Measurements from ENCODE around the gene PHAX.
"Not testable (repeated sequence)": the region's sequence is repeated elsewhere in the genome, so short reads cannot be mapped to it uniquely, and the experiment has no call there.

Gene PHAX

DNA sequence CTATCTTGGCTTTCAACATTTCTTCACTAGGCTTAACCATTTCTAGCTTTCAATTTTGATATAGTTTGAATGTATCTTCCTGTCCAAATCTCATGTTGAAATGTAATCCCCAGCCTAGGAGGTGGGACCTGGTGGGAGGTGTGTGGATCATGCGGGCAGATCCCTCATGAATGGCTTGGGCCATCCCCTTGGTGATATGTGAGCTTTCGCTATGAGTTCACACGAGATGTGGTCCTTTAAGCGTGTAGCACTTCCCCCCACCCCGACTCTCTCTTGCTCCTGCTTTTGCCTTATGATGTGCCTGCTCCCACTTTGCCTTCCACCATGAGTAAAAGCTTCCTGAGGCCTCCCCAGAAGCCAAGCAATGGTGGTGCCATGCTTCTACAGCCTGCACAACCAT, 40.6 kb downstream of the PHAX start:
- DNase-seq (ENCODE audit: extremely low read depth, insufficient read length) = no peak
- TF ChIP-seq, protein P1, sequence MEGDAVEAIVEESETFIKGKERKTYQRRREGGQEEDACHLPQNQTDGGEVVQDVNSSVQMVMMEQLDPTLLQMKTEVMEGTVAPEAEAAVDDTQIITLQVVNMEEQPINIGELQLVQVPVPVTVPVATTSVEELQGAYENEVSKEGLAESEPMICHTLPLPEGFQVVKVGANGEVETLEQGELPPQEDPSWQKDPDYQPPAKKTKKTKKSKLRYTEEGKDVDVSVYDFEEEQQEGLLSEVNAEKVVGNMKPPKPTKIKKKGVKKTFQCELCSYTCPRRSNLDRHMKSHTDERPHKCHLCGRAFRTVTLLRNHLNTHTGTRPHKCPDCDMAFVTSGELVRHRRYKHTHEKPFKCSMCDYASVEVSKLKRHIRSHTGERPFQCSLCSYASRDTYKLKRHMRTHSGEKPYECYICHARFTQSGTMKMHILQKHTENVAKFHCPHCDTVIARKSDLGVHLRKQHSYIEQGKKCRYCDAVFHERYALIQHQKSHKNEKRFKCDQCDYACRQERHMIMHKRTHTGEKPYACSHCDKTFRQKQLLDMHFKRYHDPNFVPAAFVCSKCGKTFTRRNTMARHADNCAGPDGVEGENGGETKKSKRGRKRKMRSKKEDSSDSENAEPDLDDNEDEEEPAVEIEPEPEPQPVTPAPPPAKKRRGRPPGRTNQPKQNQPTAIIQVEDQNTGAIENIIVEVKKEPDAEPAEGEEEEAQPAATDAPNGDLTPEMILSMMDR (IDR thresholded peaks at IDR 0.05; ENCODE audit: insufficient read depth, low read length, poor library complexity, severe bottlenecking) = no peak
- no peaks in the 10 kb centered on the region for H3K36me3 ChIP-seq (ENCODE audit: control insufficient read depth, insufficient read depth, low read length)
- H3K4me3 ChIP-seq (replicated peaks; ENCODE audit: low read depth, low read length) = no peak overlapping the region
- no peaks in the 10 kb centered on the region for H3K27me3 ChIP-seq (replicated peaks; ENCODE audit: control insufficient read depth, insufficient read depth, low read length)

DNA sequence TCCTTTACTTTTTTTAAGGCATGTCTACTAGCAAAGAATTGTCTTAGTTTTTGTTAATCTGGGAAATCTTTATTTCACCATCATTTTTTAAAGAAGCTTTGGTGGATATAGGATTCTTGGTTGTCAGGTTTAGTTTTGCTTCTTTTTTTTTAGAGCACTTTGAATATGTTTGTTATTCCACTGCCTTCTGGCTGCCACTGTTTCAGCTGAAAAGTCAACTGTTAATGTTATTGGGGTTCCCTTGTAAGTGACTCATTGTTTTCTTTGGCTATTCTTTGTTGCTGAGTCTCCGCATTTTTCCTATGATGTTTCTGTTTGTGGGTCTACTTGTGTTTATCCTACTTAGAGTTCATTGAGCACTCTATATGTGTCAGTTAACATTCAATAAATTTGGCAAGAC, 44.4 kb downstream of the PHAX start:
- Histone ChIP-seq H3K27me3 (replicated peaks; ENCODE audit: control insufficient read depth, insufficient read depth, low read length) (no peaks in the 10 kb centered on the region), H3K36me3 (ENCODE audit: control insufficient read depth, insufficient read depth, low read length) (no peaks in the 10 kb centered on the region), H3K4me3 (replicated peaks; ENCODE audit: low read depth, low read length) (no peak overlapping the region)
- TF ChIP-seq, protein P1 (IDR thresholded peaks at IDR 0.05; ENCODE audit: insufficient read depth, low read length, poor library complexity, severe bottlenecking) = no peak
- no peak for DNase-seq (ENCODE audit: extremely low read depth, insufficient read length)

DNA sequence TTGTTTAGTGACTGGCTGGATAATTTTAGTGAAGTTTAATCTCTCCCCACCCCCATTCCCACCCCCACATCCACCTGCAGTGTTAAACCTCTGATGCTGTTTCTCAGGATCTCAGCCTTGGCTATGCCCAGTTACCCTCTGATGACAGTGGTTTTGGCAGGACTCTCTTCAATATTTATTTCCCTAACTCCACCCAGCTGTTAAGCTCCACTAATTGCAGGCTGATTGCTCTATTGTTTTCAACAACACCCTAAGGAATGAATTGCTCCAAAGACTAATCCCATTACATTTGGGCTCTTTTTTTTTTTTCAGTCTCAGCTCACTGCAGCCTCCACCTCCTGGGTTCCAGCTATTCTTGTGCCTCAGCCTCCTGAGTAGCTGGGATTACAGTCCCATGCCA, 46.3 kb downstream of the PHAX start:
- Histone ChIP-seq H3K27me3 (replicated peaks; ENCODE audit: control insufficient read depth, insufficient read depth, low read length) (no peaks in the 10 kb centered on the region), H3K4me3 (replicated peaks; ENCODE audit: low read depth, low read length) (no peak overlapping the region), H3K36me3 (ENCODE audit: control insufficient read depth, insufficient read depth, low read length) (no peaks in the 10 kb centered on the region)
- TF ChIP-seq, protein P1 (IDR thresholded peaks at IDR 0.05; ENCODE audit: insufficient read depth, low read length, poor library complexity, severe bottlenecking) = no peak
- DNase-seq (ENCODE audit: extremely low read depth, insufficient read length) = no peak

DNA sequence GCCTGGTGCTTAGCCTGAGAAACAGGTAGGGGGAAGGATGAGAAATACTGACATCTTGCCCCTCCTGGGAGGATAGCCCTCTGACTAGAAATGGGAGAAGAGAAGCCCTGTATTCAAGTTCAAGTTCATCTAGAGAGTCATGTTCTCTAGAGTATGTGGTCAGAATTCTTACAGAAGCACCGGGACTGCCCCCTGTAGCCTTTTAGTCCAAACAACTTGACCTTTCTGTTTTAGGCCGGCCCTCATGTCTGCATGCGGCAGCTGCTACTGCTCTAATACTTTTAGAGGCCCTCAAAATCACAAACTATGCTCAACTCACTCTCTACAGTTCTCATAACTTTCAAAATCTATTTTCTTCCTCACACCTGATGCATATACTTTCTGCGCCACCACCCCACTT, 47.7 kb downstream of the PHAX start:
- TF ChIP-seq, protein P1 (IDR thresholded peaks at IDR 0.05; ENCODE audit: insufficient read depth, low read length, poor library complexity, severe bottlenecking) = no peak
- no peaks in the 10 kb centered on the region for H3K27me3 ChIP-seq (replicated peaks; ENCODE audit: control insufficient read depth, insufficient read depth, low read length)
- no peak overlapping the region for H3K4me3 ChIP-seq (replicated peaks; ENCODE audit: low read depth, low read length)
- DNase-seq (ENCODE audit: extremely low read depth, insufficient read length) = no peak
- no peaks in the 10 kb centered on the region for H3K36me3 ChIP-seq (ENCODE audit: control insufficient read depth, insufficient read depth, low read length)

DNA sequence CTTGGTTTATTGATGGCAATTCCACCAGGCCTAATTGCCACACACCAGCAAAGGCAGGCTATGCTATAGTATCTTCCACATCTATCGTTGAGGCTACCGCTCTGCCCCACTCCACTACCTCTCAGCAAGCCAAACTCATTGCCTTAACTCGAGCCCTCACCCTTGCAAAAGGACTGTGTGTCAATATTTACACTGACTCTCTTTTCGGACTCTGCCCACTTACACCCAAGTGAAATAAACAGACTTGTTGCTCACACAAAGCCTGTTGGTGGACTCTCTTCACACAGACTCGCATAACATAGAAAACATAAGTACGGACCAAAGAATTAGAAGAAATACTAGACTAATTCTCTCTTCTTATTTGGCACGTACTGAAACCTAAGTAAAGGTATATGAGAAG, 48.3 kb downstream of the PHAX start:
- not testable (repeated sequence) for H3K36me3 ChIP-seq (ENCODE audit: control insufficient read depth, insufficient read depth, low read length); DNase-seq (ENCODE audit: extremely low read depth, insufficient read length); H3K4me3 ChIP-seq (replicated peaks; ENCODE audit: low read depth, low read length); H3K27me3 ChIP-seq (replicated peaks; ENCODE audit: control insufficient read depth, insufficient read depth, low read length)

DNA sequence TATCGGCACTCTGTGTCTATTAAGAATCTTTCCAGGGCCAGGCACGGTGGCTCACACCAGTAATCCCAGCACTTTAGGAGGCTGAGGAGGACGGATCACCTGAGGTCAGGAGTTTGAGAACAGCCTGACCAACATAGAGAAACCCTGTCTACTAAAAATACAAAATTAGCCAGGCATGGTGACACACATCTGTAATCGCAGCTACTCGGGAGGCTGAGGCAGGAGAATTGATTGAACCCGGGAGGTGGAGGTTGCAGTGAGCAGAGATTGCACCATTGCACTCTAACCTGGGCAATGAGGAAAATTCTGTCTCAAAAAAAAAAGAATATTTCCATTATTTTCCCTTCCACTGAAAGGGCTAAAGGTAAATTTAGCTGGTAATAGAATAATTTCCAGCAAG, 49.0 kb downstream of the PHAX start:
- not testable (repeated sequence) for H3K27me3 ChIP-seq (replicated peaks; ENCODE audit: control insufficient read depth, insufficient read depth, low read length); DNase-seq (ENCODE audit: extremely low read depth, insufficient read length); H3K4me3 ChIP-seq (replicated peaks; ENCODE audit: low read depth, low read length); H3K36me3 ChIP-seq (ENCODE audit: control insufficient read depth, insufficient read depth, low read length)

DNA sequence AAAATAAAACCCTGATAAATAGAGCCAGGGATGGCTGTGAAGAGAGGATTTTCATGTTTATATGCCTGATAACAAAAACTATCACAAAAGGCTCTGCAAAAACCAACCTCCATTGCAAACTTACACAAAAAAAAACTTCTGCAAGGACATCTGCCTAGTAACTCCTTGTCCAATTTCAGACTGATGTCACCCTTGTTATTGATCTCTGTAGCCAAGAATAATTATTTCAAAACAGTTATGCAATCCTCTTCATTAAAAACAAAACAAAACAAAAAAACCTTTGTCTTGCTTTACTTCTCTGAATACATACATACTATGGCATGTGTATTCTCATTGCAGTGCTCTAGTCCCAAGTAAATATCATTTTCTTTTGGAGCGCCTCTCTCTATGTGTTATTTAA, 49.7 kb downstream of the PHAX start:
- TF ChIP-seq, protein P1 (IDR thresholded peaks at IDR 0.05; ENCODE audit: insufficient read depth, low read length, poor library complexity, severe bottlenecking) = no peak
- DNase-seq (ENCODE audit: extremely low read depth, insufficient read length) = no peak

More for the DNA sequence above, 49.7 kb downstream of the PHAX start:
- H3K4me3 ChIP-seq (replicated peaks; ENCODE audit: low read depth, low read length) = no peak overlapping the region
- H3K36me3 ChIP-seq (ENCODE audit: control insufficient read depth, insufficient read depth, low read length) = no peaks in the 10 kb centered on the region
- H3K27me3 ChIP-seq (replicated peaks; ENCODE audit: control insufficient read depth, insufficient read depth, low read length) = no peaks in the 10 kb centered on the region
